ENCODE results near the gene COG5.

Gene COG5

GRCh38 chr7:107486041-107486440 is 77.7 kb downstream of the COG5 start:
- TF ChIP-seq, protein P1, sequence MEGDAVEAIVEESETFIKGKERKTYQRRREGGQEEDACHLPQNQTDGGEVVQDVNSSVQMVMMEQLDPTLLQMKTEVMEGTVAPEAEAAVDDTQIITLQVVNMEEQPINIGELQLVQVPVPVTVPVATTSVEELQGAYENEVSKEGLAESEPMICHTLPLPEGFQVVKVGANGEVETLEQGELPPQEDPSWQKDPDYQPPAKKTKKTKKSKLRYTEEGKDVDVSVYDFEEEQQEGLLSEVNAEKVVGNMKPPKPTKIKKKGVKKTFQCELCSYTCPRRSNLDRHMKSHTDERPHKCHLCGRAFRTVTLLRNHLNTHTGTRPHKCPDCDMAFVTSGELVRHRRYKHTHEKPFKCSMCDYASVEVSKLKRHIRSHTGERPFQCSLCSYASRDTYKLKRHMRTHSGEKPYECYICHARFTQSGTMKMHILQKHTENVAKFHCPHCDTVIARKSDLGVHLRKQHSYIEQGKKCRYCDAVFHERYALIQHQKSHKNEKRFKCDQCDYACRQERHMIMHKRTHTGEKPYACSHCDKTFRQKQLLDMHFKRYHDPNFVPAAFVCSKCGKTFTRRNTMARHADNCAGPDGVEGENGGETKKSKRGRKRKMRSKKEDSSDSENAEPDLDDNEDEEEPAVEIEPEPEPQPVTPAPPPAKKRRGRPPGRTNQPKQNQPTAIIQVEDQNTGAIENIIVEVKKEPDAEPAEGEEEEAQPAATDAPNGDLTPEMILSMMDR (IDR thresholded peaks at IDR 0.05; ENCODE audit: low read depth, low read length, missing control alignments), result no peak
- DNase-seq (ENCODE audit: low read depth), result no peak

GRCh38 chr7:107482571-107482970 is 81.1 kb downstream of the COG5 start:
- DNase-seq (ENCODE audit: low read depth), result no peak
- TF ChIP-seq, protein P1 (IDR thresholded peaks at IDR 0.05; ENCODE audit: low read depth, low read length, missing control alignments), result no peak

More at GRCh38 chr7:107486041-107486440, 77.7 kb downstream of the COG5 start:
- H3K4me3 ChIP-seq (ENCODE audit: low read depth, low read length), result no peak overlapping the region

DNA sequence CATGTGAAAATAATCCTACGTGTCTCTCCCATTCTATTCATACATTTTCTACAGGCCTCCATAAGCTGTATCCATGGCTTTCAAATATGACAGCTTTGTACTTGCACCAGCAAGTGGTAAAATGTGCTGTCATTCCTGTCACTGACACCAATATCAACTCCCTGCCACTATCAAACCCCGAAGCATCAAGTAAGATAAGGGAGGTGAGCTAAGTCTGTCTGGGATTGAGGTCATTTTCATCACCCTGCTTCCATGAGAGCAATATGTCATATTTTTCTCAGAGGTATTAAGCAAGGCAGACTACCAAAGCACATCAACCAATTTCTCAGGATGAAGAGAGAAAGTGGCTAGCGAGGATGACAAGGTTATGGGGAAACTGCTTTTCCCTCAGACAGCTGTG is 82.8 kb downstream of the COG5 start:
- H3K4me3 ChIP-seq (ENCODE audit: low read depth, low read length), result no peak overlapping the region
- DNase-seq (ENCODE audit: low read depth), result no peak
- TF ChIP-seq, protein P1 (IDR thresholded peaks at IDR 0.05; ENCODE audit: low read depth, low read length, missing control alignments), result no peak

More at GRCh38 chr7:107482571-107482970, 81.1 kb downstream of the COG5 start:
- H3K4me3 ChIP-seq (ENCODE audit: low read depth, low read length), result no peak overlapping the region

DNA sequence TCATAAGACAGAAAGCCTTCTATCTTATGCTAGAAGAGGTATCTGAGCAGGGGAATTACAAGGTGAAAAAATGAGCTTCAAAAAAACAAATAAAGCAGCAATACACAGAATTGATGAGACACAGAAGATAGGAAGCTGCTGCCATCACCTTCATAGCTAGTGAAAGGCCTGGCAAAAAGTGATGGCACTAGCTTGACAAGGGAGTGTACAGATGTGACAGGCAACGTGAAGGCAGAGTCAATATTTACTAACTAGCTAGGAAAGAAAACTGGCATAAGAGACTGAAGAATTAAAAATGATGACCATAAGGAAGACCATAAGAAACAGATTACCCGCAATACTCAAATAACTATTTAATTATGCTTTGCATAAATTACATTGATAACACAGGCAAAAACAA is 84.4 kb downstream of the COG5 start:
- no peak overlapping the region for H3K4me3 ChIP-seq (ENCODE audit: low read depth, low read length)
- TF ChIP-seq, protein P1 (IDR thresholded peaks at IDR 0.05; ENCODE audit: low read depth, low read length, missing control alignments), result no peak
- DNase-seq (ENCODE audit: low read depth), result no peak

DNA sequence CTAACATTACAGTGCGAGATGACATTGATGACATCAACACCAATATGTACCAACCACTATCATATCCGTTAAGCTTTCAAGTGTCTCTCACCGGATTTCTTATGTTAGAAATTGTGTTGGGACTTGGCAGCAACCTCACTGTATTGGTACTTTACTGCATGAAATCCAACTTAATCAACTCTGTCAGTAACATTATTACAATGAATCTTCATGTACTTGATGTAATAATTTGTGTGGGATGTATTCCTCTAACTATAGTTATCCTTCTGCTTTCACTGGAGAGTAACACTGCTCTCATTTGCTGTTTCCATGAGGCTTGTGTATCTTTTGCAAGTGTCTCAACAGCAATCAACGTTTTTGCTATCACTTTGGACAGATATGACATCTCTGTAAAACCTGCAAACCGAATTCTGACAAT is 89.6 kb downstream of the COG5 start:
- TF ChIP-seq, protein P1 (IDR thresholded peaks at IDR 0.05; ENCODE audit: low read depth, low read length, missing control alignments), result no peak
- no peak overlapping the region for H3K4me3 ChIP-seq (ENCODE audit: low read depth, low read length)
- DNase-seq (ENCODE audit: low read depth), result no peak

GRCh38 chr7:107472116-107472515 is 91.6 kb downstream of the COG5 start:
- TF ChIP-seq, protein P1 (IDR thresholded peaks at IDR 0.05; ENCODE audit: low read depth, low read length, missing control alignments), result no peak
- H3K4me3 ChIP-seq (ENCODE audit: low read depth, low read length), result no peak overlapping the region
- no peak for DNase-seq (ENCODE audit: low read depth)

DNA sequence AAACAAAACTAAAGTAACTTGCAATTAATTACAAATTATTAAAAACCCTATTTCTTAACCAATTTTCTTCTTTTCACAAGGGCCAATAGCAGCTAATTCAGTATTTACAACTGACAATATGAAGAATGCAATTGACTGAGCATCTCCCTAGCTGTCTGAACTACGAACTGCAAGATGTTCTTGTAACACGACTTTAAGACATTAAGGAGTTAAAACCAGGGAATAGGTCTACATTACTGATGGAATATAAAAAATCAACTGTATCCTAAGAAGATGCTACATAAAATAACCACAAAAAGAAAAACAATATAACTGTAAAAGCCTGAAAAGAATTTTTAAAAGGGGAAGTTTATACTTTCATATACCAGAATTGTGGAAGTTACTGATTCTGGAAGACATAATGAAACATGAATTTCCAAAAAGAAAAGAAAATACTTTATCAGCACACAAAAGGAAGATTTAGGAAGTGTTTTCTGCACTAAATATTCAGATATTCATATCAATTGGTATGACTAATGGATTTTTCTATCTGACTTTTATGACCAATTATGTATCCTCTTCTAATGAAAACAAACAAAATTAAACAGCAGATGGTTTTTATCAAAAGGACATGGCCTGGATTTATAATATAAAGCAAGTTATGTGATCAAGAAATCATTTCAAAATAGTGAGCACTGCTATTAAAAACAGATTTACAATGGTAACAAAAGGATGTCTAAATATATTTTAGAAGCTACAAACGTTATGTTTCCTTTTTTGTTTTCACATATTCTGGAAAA is 92.2 kb downstream of the COG5 start:
- no peak for DNase-seq (ENCODE audit: low read depth)

More for the DNA sequence above, 92.2 kb downstream of the COG5 start:
- TF ChIP-seq, protein P1 (IDR thresholded peaks at IDR 0.05; ENCODE audit: low read depth, low read length, missing control alignments), result no peak
- no peak overlapping the region for H3K4me3 ChIP-seq (ENCODE audit: low read depth, low read length)

Measured in GM12864 (cell line).